ENCODE results near the gene ZNF276.

GRCh38 chr16:89761304-89761922 is 40.1 kb downstream of the ZNF276 start:
- no peak for TF ChIP-seq POLR2AphosphoS5 (IDR thresholded peaks at IDR 0.05)
- TF ChIP-seq, protein P1, sequence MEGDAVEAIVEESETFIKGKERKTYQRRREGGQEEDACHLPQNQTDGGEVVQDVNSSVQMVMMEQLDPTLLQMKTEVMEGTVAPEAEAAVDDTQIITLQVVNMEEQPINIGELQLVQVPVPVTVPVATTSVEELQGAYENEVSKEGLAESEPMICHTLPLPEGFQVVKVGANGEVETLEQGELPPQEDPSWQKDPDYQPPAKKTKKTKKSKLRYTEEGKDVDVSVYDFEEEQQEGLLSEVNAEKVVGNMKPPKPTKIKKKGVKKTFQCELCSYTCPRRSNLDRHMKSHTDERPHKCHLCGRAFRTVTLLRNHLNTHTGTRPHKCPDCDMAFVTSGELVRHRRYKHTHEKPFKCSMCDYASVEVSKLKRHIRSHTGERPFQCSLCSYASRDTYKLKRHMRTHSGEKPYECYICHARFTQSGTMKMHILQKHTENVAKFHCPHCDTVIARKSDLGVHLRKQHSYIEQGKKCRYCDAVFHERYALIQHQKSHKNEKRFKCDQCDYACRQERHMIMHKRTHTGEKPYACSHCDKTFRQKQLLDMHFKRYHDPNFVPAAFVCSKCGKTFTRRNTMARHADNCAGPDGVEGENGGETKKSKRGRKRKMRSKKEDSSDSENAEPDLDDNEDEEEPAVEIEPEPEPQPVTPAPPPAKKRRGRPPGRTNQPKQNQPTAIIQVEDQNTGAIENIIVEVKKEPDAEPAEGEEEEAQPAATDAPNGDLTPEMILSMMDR (IDR thresholded peaks at IDR 0.05) = no peak
- no peak for TF ChIP-seq EP300 (IDR thresholded peaks at IDR 0.05)
